ENCODE measurements around the gene STAC3. TPM values are rescaled to one million over a fixed set of nuclear protein-coding genes. Genes with fewer than 3 reads are reported as not detected.

The STAC3 gene
- total RNA-seq, 1 donor from 2014 or later = 3.3 TPM

DNA sequence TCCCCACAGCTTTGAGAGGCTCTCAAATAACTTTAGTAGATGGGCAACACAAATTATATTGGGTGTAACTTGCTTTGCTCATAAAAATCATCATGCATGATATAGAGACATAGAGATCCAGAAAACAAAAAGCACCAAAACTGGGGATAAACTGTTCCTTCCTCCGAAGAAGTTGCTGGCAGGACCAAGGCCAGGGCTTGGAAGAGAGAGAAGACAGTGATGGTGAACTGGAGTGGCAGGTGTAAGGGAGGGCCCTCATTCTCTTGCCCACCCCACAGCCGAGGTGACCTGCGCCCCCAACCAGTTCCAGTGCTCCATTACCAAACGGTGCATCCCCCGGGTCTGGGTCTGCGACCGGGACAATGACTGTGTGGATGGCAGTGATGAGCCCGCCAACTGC lies 49.8 kb downstream of the STAC3 start:
- TF ChIP-seq, protein P1, sequence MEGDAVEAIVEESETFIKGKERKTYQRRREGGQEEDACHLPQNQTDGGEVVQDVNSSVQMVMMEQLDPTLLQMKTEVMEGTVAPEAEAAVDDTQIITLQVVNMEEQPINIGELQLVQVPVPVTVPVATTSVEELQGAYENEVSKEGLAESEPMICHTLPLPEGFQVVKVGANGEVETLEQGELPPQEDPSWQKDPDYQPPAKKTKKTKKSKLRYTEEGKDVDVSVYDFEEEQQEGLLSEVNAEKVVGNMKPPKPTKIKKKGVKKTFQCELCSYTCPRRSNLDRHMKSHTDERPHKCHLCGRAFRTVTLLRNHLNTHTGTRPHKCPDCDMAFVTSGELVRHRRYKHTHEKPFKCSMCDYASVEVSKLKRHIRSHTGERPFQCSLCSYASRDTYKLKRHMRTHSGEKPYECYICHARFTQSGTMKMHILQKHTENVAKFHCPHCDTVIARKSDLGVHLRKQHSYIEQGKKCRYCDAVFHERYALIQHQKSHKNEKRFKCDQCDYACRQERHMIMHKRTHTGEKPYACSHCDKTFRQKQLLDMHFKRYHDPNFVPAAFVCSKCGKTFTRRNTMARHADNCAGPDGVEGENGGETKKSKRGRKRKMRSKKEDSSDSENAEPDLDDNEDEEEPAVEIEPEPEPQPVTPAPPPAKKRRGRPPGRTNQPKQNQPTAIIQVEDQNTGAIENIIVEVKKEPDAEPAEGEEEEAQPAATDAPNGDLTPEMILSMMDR (IDR thresholded peaks at IDR 0.05; ENCODE audit: unreplicated experiment) = no peak
- H3K4me3 Mint-ChIP-seq (ENCODE audit: unreplicated experiment) = no peak overlapping the region
- no peaks in the 10 kb centered on the region for H3K9me3 Mint-ChIP-seq (ENCODE audit: unreplicated experiment)
- peaks cover 28% of the 10 kb centered on the region for H3K36me3 Mint-ChIP-seq (ENCODE audit: low read depth, unreplicated experiment)
- DNase-seq (ENCODE audit: low spot score) = no peak
- no peaks in the 10 kb centered on the region for H3K4me1 Mint-ChIP-seq (ENCODE audit: unreplicated experiment)
- peaks cover 14% of the 10 kb centered on the region for H3K27me3 Mint-ChIP-seq (ENCODE audit: unreplicated experiment)
- H3K27ac Mint-ChIP-seq (ENCODE audit: unreplicated experiment) = no peak overlapping the region

DNA sequence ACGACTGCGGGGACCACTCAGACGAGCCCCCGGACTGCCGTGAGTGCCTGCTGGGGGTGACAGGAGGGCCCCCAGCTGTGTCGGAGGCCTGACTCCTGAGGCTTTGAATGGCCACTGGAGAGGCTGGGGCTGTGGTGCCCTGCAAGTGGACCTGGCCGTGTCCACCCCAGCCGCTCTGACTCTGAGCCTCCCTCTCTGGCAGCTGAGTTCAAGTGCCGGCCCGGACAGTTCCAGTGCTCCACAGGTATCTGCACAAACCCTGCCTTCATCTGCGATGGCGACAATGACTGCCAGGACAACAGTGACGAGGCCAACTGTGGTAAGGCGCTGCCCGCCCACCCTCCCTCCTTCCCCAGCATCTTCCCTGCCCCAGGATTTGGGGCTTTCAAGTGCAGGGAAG lies 50.5 kb downstream of the STAC3 start:
- Mint-ChIP-seq H3K27me3 (ENCODE audit: unreplicated experiment) (peaks cover 15% of the 10 kb centered on the region), H3K36me3 (ENCODE audit: low read depth, unreplicated experiment) (peaks cover 33% of the 10 kb centered on the region), H3K27ac (ENCODE audit: unreplicated experiment) (no peak overlapping the region), H3K4me3 (ENCODE audit: unreplicated experiment) (no peak overlapping the region), H3K4me1 (ENCODE audit: unreplicated experiment) (no peaks in the 10 kb centered on the region), H3K9me3 (ENCODE audit: unreplicated experiment) (no peaks in the 10 kb centered on the region)
- no peak for DNase-seq (ENCODE audit: low spot score)
- TF ChIP-seq, protein P1 (IDR thresholded peaks at IDR 0.05; ENCODE audit: unreplicated experiment) = no peak

DNA sequence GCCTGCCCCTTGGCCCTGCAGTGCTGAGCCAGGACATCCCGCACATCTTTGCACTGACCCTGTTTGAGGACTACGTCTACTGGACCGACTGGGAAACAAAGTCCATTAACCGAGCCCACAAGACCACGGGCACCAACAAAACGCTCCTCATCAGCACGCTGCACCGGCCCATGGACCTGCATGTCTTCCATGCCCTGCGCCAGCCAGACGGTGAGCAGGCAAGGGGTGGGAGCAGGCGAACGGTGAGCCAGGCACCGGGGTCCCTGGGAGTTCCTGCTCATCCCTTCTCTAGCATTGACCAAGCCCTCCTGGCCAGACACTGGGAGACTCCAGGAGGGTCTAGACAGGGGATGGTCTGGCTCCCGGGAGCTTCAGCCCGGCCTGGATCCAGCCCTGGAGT lies 51.8 kb downstream of the STAC3 start:
- H3K4me3 Mint-ChIP-seq (ENCODE audit: unreplicated experiment) = no peak overlapping the region
- no peaks in the 10 kb centered on the region for H3K4me1 Mint-ChIP-seq (ENCODE audit: unreplicated experiment)
- no peak for DNase-seq (ENCODE audit: low spot score)
- peaks cover 15% of the 10 kb centered on the region for H3K27me3 Mint-ChIP-seq (ENCODE audit: unreplicated experiment)
- no peaks in the 10 kb centered on the region for H3K9me3 Mint-ChIP-seq (ENCODE audit: unreplicated experiment)
- H3K27ac Mint-ChIP-seq (ENCODE audit: unreplicated experiment) = no peak overlapping the region
- TF ChIP-seq, protein P1 (IDR thresholded peaks at IDR 0.05; ENCODE audit: unreplicated experiment) = no peak
- peaks cover 27% of the 10 kb centered on the region for H3K36me3 Mint-ChIP-seq (ENCODE audit: low read depth, unreplicated experiment)

DNA sequence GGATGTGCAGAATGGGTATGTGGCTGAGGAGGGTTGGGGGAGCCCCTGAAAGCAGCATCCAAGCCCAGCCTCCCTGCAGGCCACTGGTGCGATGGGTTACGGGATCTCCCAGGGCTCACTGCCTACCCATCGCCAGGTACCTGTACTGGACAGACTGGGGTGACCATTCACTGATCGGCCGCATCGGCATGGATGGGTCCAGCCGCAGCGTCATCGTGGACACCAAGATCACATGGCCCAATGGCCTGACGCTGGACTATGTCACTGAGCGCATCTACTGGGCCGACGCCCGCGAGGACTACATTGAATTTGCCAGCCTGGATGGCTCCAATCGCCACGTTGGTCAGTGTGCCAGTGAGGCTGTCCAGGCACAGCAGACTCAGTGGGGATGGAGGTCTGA lies 52.7 kb downstream of the STAC3 start:
- TF ChIP-seq, protein P1 (IDR thresholded peaks at IDR 0.05; ENCODE audit: unreplicated experiment) = no peak
- Mint-ChIP-seq H3K9me3 (ENCODE audit: unreplicated experiment) (no peaks in the 10 kb centered on the region), H3K27ac (ENCODE audit: unreplicated experiment) (no peak overlapping the region), H3K27me3 (ENCODE audit: unreplicated experiment) (peaks cover 17% of the 10 kb centered on the region), H3K4me3 (ENCODE audit: unreplicated experiment) (no peak overlapping the region), H3K4me1 (ENCODE audit: unreplicated experiment) (no peaks in the 10 kb centered on the region), H3K36me3 (ENCODE audit: low read depth, unreplicated experiment) (peaks cover 26% of the 10 kb centered on the region)
- no peak for DNase-seq (ENCODE audit: low spot score)

DNA sequence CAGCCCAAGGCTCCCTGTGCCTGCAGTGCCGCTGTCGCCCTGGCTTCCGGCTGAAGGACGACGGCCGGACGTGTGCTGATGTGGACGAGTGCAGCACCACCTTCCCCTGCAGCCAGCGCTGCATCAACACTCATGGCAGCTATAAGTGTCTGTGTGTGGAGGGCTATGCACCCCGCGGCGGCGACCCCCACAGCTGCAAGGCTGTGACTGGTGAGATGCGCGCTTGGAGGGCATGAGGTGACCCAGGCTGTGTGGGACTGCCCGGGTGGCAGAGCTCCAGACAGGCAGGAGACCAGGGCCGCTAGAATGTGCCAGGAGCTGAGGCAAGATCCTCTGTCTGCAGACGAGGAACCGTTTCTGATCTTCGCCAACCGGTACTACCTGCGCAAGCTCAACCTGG lies 54.0 kb downstream of the STAC3 start:
- no peak for DNase-seq (ENCODE audit: low spot score)
- no peak overlapping the region for H3K27ac Mint-ChIP-seq (ENCODE audit: unreplicated experiment)
- H3K36me3 Mint-ChIP-seq (ENCODE audit: low read depth, unreplicated experiment) = peaks cover 29% of the 10 kb centered on the region
- TF ChIP-seq, protein P1 (IDR thresholded peaks at IDR 0.05; ENCODE audit: unreplicated experiment) = no peak
- H3K4me1 Mint-ChIP-seq (ENCODE audit: unreplicated experiment) = no peaks in the 10 kb centered on the region
- peak overlapping the region; percentile 31 for H3K4me3 Mint-ChIP-seq (ENCODE audit: unreplicated experiment)
- peaks cover 19% of the 10 kb centered on the region for H3K27me3 Mint-ChIP-seq (ENCODE audit: unreplicated experiment)
- H3K9me3 Mint-ChIP-seq (ENCODE audit: unreplicated experiment) = no peaks in the 10 kb centered on the region
